SJCRH30 (cell line): Measurements from ENCODE around the gene ZMYND8. TPM values are rescaled to one million over a fixed set of nuclear protein-coding genes. Genes with fewer than 3 reads are reported as not detected.
"Not testable (repeated sequence)": the region's sequence is repeated elsewhere in the genome, so short reads cannot be mapped to it uniquely, and the experiment has no call there.

Experiments used
- DNase-seq, 2 experiments: peaks; one replicate each; pipeline ENCODE4 v3.0.0-alpha.2; 2015 to 2020
- H3K27ac ChIP-seq: fragments of 250-450 bp; sonication (Bioruptor Pico); 2 replicates; pipeline ENCODE4 v1.5.1; 2020; ENCODE audit warnings: mild to moderate bottlenecking, moderate library complexity
- H3K27me3 ChIP-seq: fragments of 250-450 bp; sonication (Bioruptor Pico); 2 replicates; pipeline ENCODE4 v1.5.1; 2020; ENCODE audit warnings: mild to moderate bottlenecking, moderate library complexity
- H3K36me3 ChIP-seq: fragments of 250-450 bp; sonication (Bioruptor Pico); 2 replicates; pipeline ENCODE4 v1.5.1; 2020; ENCODE audit warnings: mild to moderate bottlenecking, moderate library complexity
- H3K4me1 ChIP-seq: fragments of 250-450 bp; sonication (Bioruptor Pico); 2 replicates; pipeline ENCODE4 v1.5.1; 2020; ENCODE audit warnings: mild to moderate bottlenecking, moderate library complexity
- H3K4me3 ChIP-seq: fragments of 250-450 bp; sonication (Bioruptor Pico); 2 replicates; pipeline ENCODE4 v1.5.1; 2020; ENCODE audit warnings: mild to moderate bottlenecking, moderate library complexity
- H3K9me3 ChIP-seq: fragments of 250-450 bp; sonication (Bioruptor Pico); replicated peaks from 2 replicates; pipeline ENCODE4 v1.5.1; 2020; ENCODE audit warnings: mild to moderate bottlenecking, moderate library complexity
- total RNA-seq: library from RNA; depleted of rRNA; stranded (reverse); fragments of >200 nt; shearing (Covaris generic); gene quantifications from 2 replicates; pipeline ENCODE4 v1.2.3, GENCODE V29; 2014

The ZMYND8 gene
- total RNA-seq, 1 experiment from 2014 or later, result 45.8 TPM

DNA sequence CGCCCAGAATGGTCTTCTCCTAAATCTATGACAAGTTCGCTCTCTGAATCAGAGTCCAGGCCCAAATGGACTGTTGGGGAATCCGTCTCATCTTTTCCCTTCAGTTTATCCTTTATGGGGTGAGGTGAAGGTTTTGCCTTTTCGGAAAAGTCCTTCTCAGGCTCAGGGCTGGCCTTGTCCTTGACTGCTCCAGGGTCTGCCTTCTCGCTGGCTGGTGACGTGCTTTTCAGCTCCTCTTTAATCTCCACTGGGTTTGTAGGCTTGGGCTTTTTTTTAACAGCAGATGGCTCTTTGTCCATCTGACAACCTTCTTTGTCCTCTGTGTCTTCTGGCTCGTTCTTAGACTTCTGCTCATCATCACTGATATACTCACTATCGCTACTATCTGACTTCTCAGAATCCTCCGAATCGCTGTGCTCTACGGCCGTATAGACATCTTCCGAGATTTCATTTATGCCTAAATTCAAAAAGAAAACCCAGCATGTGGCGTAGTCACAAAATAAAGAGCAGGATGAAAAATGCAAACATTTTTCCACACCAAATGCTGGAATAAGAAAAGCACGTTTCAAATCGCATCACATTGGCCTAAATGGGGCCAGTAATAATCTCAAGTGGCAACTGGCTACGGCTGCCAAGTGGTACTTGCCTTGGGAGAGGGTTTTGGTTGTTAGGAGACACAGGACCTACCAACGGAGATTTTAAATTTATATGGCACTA lies 110.3 kb downstream of the ZMYND8 start:
- Histone ChIP-seq H3K36me3 (peaks cover 72% of the 10 kb centered on the region), H3K9me3 (no peaks in the 10 kb centered on the region; the same call in 1 of the 2 replicates), H3K4me1 (no peaks in the 10 kb centered on the region)

DNA sequence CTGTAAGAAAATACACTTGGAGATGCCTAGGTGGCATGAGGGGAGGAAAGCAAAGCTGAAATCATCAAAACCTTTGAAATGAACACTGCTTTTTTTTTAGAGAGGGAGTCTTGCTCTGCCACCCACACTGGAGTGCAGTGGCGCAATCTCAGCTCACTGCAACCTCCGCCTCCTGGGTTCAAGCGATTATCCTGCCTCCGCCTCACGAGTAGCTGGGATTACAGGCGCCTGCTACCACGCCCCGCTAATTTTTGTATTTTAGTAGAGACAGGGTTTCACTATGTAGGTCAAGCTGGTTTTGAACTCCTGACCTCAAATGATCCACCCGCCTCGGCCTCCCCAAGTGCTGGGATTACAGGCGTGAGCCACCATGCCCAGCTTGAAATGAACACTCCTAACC lies 111.3 kb downstream of the ZMYND8 start:
- H3K4me3 ChIP-seq, H3K9me3 ChIP-seq, H3K27me3 ChIP-seq, DNase-seq, H3K27ac ChIP-seq, H3K4me1 ChIP-seq: not testable (repeated sequence)
- peaks cover 67% of the 10 kb centered on the region for H3K36me3 ChIP-seq

More for the DNA sequence above, 110.3 kb downstream of the ZMYND8 start:
- H3K4me3 ChIP-seq, result no peak overlapping the region
- no peak overlapping the region for H3K27ac ChIP-seq
- DNase-seq, result no peak
- no peaks in the 10 kb centered on the region for H3K27me3 ChIP-seq

DNA sequence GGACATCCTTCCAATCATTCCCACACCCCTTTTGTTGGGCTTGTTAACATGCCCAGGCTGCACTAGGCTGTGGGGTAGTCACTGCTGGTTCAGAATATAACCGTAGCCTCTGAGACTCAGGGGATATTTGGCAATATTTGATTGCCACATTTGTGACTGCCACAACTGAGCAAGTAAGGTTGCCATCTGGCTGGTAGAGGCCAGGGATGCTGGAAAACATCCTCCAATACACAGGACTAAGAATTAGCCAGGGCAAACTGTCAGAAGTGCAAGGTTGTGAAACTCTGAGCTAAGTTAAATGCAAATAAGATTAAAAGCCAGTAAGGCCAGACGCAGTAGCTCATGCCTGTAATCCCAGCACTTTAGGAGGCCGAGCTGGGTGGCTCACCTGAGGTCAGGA lies 112.0 kb downstream of the ZMYND8 start:
- Histone ChIP-seq H3K36me3 (peaks cover 67% of the 10 kb centered on the region), H3K27ac (no peak overlapping the region), H3K4me3 (no peak overlapping the region), H3K9me3 (no peaks in the 10 kb centered on the region; the same call in 1 of the 2 replicates), H3K4me1 (no peaks in the 10 kb centered on the region), H3K27me3 (no peaks in the 10 kb centered on the region)
- DNase-seq, result no peak

DNA sequence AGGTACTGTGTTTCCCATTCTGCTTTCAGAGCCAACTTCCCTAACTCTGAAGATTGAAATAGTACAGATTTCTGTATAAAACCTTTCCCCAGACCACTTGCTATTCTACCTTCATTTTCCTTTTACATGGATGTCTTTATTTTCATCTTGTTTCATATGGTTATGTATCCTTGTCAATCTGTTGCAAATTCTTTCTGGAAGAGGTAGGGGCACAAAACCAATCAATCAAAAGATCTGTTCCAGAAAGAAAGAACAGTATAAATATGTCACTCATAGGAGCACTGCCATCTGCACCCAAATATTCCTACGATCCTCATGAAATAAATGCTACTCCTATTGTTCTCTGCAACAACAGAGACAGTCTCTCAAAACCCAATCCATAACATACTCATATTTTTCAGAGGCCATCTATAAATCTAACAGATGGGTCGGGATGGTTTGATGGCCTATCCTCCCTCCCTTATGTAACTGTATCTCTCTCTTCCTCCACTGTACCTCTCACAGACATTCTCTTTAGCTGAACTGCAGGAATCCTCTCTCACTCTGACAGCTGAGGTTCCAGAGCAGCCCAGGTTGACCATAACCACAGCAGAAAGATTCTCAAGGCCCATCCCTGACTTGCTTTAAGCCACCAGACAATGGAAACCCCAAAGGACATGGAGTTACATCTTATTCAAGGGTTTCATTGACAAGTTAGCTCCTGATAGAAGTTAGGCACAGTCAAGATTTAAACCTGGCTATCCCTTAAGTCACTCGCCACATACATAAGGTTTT lies 112.8 kb downstream of the ZMYND8 start:
- Histone ChIP-seq H3K36me3 (peaks cover 66% of the 10 kb centered on the region), H3K4me3 (no peak overlapping the region), H3K9me3 (no peaks in the 10 kb centered on the region; the same call in 1 of the 2 replicates), H3K27ac (no peak overlapping the region), H3K27me3 (no peaks in the 10 kb centered on the region), H3K4me1 (no peaks in the 10 kb centered on the region)
- no peak for DNase-seq

DNA sequence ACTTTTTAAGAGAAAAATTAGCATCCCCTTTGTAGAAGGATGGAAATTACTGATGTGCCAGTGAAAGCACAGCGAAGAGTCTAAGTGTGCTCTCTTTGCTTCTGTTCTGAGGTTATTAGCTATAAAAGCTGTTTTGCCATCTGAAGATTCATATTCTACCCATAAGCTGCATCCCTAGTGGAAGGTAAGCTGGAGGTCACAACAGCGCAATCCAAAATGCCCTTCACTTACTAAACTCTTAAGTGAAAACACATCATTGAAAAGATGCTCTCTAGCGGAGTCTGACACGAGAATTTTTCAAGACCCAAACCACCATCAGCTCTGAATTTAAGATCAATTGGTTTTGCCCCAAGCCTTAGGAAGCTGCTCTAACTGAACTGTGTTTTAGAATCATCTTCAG lies 113.5 kb downstream of the ZMYND8 start:
- DNase-seq, result no peak
- H3K27me3 ChIP-seq, result no peaks in the 10 kb centered on the region
- no peaks in the 10 kb centered on the region for H3K4me1 ChIP-seq
- H3K4me3 ChIP-seq, result no peak overlapping the region
- peaks cover 67% of the 10 kb centered on the region for H3K36me3 ChIP-seq
- no peak overlapping the region for H3K27ac ChIP-seq
- no peaks in the 10 kb centered on the region; the same call in 1 of the 2 replicates for H3K9me3 ChIP-seq

DNA sequence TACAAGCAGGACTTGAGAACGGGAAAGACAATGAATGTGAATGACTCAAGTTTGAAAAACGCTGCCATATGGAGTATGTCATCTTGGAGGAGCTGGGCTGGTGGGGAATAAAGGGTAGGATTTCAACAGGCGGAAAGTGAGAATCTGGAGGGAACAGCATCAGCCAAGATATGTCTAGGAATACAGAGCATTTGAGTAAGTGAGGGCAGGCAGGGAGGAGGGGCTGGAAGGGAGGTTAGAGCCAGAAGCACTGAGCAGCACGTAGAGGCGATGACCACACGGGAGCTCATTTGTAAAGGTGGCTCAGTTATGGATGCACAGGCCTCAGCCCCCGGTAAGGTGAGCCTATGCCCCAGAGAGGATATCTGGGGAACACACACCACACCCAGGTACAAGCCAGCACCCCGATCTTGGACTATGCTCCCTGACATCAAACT lies 115.1 kb downstream of the ZMYND8 start:
- DNase-seq, result no peak
- peaks cover 66% of the 10 kb centered on the region for H3K36me3 ChIP-seq
- H3K4me3 ChIP-seq, result no peak overlapping the region
- no peaks in the 10 kb centered on the region; the same call in 1 of the 2 replicates for H3K9me3 ChIP-seq
- no peaks in the 10 kb centered on the region for H3K27me3 ChIP-seq
- H3K4me1 ChIP-seq, result no peaks in the 10 kb centered on the region
- no peak overlapping the region for H3K27ac ChIP-seq

DNA sequence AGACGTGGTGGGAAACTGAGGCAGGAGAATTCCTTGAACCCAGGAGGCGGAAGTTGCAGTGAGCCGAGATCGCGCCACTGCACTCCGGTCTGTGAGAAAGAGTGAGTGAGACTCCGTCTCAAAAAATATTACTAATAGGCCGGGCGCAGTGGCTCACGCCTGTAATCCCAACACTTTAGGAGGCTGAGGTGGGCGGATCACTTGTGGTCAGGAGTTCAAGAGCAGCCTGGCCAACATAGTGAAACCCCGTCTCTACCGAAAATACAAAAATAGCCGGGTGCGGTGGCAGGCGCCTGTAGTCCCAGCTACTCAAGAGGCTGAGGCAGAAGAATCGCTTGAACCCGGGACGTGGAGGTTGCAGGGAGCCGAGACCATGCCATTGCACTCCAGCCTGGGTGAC lies 116.4 kb downstream of the ZMYND8 start:
- not testable (repeated sequence) for H3K27ac ChIP-seq, H3K27me3 ChIP-seq, H3K4me1 ChIP-seq, H3K9me3 ChIP-seq, DNase-seq, H3K4me3 ChIP-seq
- H3K36me3 ChIP-seq, result peaks cover 67% of the 10 kb centered on the region

DNA sequence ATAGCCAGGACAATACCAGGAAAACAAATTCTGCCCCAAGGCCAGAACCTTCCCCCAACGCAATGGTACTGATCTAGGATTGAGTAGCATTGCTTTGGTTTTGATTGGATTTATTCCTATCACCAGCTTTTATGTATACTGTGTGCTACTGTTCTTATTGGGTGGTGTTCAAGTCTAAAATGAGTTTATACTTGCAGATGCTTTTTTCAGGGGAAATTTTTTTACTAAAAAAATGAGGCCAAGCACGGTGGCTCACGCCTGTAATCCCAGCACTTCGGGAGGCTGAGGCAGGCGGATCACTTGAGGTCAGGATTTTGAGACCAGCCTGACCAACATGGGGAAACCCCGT lies 116.8 kb downstream of the ZMYND8 start:
- no peak overlapping the region for H3K27ac ChIP-seq
- no peaks in the 10 kb centered on the region for H3K4me1 ChIP-seq
- no peaks in the 10 kb centered on the region for H3K9me3 ChIP-seq
- no peak overlapping the region for H3K4me3 ChIP-seq
- H3K36me3 ChIP-seq, result peaks cover 71% of the 10 kb centered on the region
- DNase-seq, result no peak
- no peaks in the 10 kb centered on the region for H3K27me3 ChIP-seq

DNA sequence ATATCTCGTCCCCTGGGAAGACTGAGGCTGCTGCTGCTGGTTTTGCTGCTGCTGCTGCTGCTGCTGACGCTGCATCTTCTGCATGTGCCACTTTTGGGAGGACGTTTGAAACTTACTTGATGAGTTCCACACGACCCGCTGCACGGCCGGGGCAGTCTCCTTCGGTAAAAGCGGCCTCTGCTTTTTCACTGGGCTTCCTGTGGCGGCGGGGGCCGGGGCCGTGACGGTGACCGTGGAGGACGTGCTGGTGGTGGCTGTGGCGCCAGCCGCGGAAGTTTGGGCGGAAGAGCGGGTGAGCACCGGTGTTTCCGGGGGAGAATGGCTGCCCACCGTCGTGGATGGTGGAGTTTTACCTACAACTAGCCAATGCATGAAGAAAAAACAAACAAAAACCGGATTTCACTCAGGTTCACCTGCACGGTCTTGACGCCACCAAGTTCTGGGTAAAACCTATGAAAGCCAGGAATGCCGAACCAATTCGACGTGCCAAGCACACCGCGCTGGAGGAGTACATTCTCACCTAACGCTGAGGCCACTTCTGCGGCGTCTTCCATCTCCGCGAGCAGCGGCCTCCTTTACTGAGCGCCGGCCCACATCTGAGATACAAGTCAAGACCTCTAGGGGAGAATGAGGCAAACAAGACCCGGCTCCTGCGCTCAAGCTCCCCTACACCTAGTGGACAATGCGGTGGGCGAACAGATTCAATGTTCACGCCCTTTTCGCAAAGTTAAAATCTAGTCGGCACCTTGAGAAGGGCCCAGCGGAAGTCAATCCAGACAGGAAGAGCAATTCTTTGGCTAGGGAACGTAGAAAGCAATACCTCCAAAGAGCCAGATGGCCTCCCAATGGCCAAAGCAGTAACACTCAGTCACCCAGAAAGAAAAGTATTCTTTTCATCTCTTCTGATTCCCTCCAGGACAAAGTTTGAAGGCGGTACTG lies 117.5 kb downstream of the ZMYND8 start:
- Histone ChIP-seq H3K27ac (no peak overlapping the region), H3K27me3 (no peaks in the 10 kb centered on the region), H3K4me1 (no peaks in the 10 kb centered on the region), H3K9me3 (no peaks in the 10 kb centered on the region), H3K4me3 (no peak overlapping the region), H3K36me3 (peaks cover 73% of the 10 kb centered on the region)
- no peak for DNase-seq

DNA sequence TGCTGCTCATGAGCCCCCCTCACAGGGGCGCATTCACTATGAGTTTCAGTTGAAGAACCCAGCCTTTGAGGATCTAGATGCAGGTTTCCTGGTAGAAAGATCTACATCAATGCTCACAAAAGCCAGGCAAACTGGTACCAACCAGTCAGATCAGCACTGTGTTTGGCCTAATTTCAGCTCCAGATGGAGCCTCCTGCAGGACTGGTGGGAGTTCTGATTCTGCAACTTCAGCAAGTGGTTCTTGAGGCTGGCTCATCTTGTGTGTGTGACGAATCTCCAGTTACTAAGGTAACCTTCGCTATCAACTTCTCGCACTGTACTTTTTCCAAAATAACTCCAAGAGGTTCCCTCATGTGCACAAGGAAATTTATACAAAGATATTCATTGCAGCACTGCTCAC lies 118.8 kb downstream of the ZMYND8 start:
- DNase-seq, result no peak
- Histone ChIP-seq H3K9me3 (no peaks in the 10 kb centered on the region), H3K36me3 (peaks cover 72% of the 10 kb centered on the region), H3K27me3 (no peaks in the 10 kb centered on the region), H3K4me1 (no peaks in the 10 kb centered on the region), H3K27ac (no peak overlapping the region), H3K4me3 (no peak overlapping the region)

DNA sequence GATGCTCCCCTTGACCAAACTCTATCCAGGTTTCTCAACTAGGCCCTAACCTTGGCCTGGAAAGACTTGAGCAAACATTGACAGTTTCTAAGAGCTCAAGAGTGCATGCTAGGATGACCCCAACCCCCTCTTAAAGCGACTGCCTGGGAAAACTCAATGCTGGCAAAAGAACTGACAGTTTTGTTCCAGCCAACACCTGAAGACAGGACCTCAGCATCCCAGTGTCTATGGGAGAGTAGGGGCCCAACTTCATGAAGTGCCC lies 119.9 kb downstream of the ZMYND8 start:
- Histone ChIP-seq H3K9me3 (no peaks in the 10 kb centered on the region), H3K27me3 (no peaks in the 10 kb centered on the region), H3K27ac (no peak overlapping the region), H3K36me3 (peaks cover 73% of the 10 kb centered on the region), H3K4me3 (no peak overlapping the region), H3K4me1 (peaks cover 4% of the 10 kb centered on the region; the same call in 1 of the 2 replicates)
- no peak for DNase-seq

DNA sequence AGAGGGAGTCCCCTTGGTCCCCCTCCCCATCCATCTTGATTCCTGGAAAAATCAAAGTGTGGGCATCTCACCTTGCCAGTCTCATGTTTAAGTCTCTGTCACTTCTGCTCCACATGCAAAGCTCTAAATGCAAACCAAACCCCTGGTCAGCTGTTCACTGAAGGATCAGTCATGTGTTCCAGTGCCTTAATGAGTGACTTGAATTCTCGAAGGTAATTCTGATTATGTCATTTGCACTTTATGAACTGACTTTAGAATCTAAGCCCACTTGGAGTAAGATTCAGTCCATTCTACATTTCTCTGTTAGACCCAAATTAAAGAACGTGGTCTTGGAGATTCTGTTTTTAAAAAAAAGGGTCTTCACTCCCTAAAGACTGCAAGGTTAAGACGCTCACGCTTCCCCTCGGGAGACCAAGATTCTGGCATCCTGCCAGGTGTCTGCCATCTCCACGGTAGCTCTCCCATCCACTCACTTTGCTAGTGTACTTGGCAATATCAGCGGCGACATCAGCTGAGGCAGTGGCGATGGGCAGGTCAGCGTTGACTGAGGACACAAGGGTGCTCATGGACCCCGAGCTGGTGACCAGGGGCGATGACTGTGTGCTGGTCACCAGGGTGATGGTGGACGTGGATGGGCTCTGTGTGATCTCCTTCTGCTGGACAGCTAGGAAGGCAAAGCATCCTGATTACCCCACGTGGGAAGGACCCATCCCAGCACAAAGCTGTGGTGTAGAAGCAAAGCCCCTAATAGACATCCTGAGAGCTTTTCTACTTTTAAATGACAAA lies 120.5 kb downstream of the ZMYND8 start:
- H3K9me3 ChIP-seq, result no peaks in the 10 kb centered on the region
- H3K27ac ChIP-seq, result no peak overlapping the region
- no peak for DNase-seq
- H3K4me3 ChIP-seq, result no peak overlapping the region
- peaks cover 4% of the 10 kb centered on the region; the same call in 1 of the 2 replicates for H3K4me1 ChIP-seq
- no peaks in the 10 kb centered on the region for H3K27me3 ChIP-seq
- peaks cover 75% of the 10 kb centered on the region for H3K36me3 ChIP-seq

DNA sequence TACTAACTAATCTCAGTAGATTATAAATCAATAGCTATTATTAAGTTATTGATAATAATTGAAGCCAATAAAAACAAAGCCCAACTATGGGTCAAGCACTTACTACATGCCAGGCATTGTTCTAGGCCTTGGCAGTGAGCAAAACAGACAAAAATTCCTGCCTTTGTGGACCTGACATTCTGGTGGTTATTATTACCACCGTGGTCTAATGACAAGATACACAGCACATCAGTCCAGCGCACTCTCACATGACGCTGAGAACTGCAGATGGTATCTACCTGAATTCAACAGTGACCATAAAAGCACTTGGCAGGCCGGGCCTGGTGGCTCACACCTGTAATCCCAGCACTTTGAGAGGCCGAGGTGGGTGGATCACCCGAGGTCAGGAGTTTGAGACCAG lies 121.4 kb downstream of the ZMYND8 start:
- peaks cover 70% of the 10 kb centered on the region for H3K36me3 ChIP-seq
- no peak overlapping the region for H3K27ac ChIP-seq
- no peaks in the 10 kb centered on the region for H3K9me3 ChIP-seq
- no peak for DNase-seq
- no peaks in the 10 kb centered on the region for H3K27me3 ChIP-seq
- no peak overlapping the region for H3K4me3 ChIP-seq
- peaks cover 4% of the 10 kb centered on the region; the same call in 1 of the 2 replicates for H3K4me1 ChIP-seq
